ENCODE results near the gene GNA14. TPM values are rescaled to one million over a fixed set of nuclear protein-coding genes. Genes with fewer than 3 reads are reported as not detected.

GNA14 gene
- polyA plus RNA-seq, 1 donor from 2014 or later = 0.40 TPM

DNA sequence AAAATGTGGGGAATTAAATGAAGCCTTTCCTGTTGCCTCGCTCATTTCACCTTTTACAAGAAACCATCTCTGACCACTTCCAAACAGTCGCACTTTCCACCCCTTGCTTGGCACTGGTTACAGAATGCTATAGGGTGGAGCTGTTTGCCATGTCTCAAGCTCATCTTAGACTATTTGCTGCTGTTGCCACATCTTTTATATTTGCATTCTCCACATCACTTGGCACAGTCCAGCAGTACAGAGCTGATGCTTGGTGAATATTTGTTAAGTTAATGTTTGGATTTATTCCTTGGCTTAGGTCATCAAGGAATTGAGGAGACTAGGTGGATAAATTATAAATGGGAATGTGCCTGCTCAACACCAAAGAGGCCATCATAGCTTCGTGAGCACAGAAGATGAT is 53.2 kb downstream of the GNA14 start:
- H3K9me2 ChIP-seq (ENCODE audit: insufficient read depth, low read length) = no peaks in the 10 kb centered on the region
- no peaks in the 10 kb centered on the region for H3K9me3 ChIP-seq (ENCODE audit: low read length)
- no peaks in the 10 kb centered on the region for H3K79me2 ChIP-seq (replicated peaks; ENCODE audit: insufficient read depth, low read length)
- no peak overlapping the region for H3K4me2 ChIP-seq (ENCODE audit: low read length)
- no peaks in the 10 kb centered on the region for H4K20me1 ChIP-seq (ENCODE audit: insufficient read depth)
- no peak overlapping the region for H2AFZ ChIP-seq (ENCODE audit: low read depth, low read length)
- no peaks in the 10 kb centered on the region for H3K36me3 ChIP-seq (ENCODE audit: insufficient read depth, low read length)
- no peak overlapping the region for H3K9ac ChIP-seq (ENCODE audit: low read length)
- no peak overlapping the region for H3K4me3 ChIP-seq (ENCODE audit: low read length)
- H3K27ac ChIP-seq (ENCODE audit: low read length) = no peak overlapping the region
- TF ChIP-seq POLR2AphosphoS5 (IDR thresholded peaks at IDR 0.05) (no peak), MXI1 (conservative IDR thresholded peaks at IDR 0.05; ENCODE audit: poor library complexity, severe bottlenecking) (no peak), EZH2 (IDR thresholded peaks at IDR 0.05; ENCODE audit: borderline replicate concordance, insufficient read depth, low read length, poor library complexity, severe bottlenecking) (no peak), RAD21 (conservative IDR thresholded peaks at IDR 0.05) (no peak), EP300 (conservative IDR thresholded peaks at IDR 0.05; ENCODE audit: poor library complexity, severe bottlenecking) (no peak), TAF1 (IDR thresholded peaks at IDR 0.05; ENCODE audit: low read depth) (no peak), SMC3 (conservative IDR thresholded peaks at IDR 0.05; ENCODE audit: poor library complexity) (no peak)
- TF ChIP-seq, protein P1, sequence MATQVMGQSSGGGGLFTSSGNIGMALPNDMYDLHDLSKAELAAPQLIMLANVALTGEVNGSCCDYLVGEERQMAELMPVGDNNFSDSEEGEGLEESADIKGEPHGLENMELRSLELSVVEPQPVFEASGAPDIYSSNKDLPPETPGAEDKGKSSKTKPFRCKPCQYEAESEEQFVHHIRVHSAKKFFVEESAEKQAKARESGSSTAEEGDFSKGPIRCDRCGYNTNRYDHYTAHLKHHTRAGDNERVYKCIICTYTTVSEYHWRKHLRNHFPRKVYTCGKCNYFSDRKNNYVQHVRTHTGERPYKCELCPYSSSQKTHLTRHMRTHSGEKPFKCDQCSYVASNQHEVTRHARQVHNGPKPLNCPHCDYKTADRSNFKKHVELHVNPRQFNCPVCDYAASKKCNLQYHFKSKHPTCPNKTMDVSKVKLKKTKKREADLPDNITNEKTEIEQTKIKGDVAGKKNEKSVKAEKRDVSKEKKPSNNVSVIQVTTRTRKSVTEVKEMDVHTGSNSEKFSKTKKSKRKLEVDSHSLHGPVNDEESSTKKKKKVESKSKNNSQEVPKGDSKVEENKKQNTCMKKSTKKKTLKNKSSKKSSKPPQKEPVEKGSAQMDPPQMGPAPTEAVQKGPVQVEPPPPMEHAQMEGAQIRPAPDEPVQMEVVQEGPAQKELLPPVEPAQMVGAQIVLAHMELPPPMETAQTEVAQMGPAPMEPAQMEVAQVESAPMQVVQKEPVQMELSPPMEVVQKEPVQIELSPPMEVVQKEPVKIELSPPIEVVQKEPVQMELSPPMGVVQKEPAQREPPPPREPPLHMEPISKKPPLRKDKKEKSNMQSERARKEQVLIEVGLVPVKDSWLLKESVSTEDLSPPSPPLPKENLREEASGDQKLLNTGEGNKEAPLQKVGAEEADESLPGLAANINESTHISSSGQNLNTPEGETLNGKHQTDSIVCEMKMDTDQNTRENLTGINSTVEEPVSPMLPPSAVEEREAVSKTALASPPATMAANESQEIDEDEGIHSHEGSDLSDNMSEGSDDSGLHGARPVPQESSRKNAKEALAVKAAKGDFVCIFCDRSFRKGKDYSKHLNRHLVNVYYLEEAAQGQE (IDR thresholded peaks at IDR 0.05; ENCODE audit: borderline replicate concordance) = no peak
- TF ChIP-seq, protein P2, sequence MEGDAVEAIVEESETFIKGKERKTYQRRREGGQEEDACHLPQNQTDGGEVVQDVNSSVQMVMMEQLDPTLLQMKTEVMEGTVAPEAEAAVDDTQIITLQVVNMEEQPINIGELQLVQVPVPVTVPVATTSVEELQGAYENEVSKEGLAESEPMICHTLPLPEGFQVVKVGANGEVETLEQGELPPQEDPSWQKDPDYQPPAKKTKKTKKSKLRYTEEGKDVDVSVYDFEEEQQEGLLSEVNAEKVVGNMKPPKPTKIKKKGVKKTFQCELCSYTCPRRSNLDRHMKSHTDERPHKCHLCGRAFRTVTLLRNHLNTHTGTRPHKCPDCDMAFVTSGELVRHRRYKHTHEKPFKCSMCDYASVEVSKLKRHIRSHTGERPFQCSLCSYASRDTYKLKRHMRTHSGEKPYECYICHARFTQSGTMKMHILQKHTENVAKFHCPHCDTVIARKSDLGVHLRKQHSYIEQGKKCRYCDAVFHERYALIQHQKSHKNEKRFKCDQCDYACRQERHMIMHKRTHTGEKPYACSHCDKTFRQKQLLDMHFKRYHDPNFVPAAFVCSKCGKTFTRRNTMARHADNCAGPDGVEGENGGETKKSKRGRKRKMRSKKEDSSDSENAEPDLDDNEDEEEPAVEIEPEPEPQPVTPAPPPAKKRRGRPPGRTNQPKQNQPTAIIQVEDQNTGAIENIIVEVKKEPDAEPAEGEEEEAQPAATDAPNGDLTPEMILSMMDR (IDR thresholded peaks at IDR 0.05; ENCODE audit: poor library complexity, severe bottlenecking) = no peak
- H3K27me3 ChIP-seq (ENCODE audit: insufficient read depth, low read depth, low read length) = no peaks in the 10 kb centered on the region
- H3F3A ChIP-seq (ENCODE audit: insufficient read depth, low read length, poor library complexity, severe bottlenecking) = no peaks in the 10 kb centered on the region

DNA sequence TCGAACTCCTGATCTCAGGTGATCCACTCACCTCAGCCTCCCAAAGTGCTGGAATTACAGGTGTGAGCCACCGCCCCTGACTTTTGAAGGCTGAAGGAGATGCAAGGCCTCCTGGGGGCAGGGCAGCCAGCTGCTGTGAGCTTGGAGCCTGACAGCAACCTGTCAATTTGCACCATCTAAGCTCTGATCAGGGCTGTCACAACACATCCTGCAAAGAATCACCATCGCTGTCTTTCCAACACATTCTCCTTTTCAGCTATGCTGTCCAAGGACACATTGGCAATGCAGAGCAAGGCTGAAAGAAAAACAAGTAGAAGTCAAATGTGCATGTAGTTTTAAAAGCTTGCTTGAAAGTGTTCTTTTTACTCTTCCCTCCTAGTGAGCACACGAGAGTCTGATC is 54.6 kb downstream of the GNA14 start:
- Histone ChIP-seq H3K9ac (ENCODE audit: low read length) (no peak overlapping the region), H3K79me2 (replicated peaks; ENCODE audit: insufficient read depth, low read length) (no peaks in the 10 kb centered on the region), H3F3A (ENCODE audit: insufficient read depth, low read length, poor library complexity, severe bottlenecking) (no peaks in the 10 kb centered on the region), H2AFZ (ENCODE audit: low read depth, low read length) (no peak overlapping the region), H3K4me2 (ENCODE audit: low read length) (no peak overlapping the region), H3K9me3 (ENCODE audit: low read length) (no peaks in the 10 kb centered on the region), H3K27ac (ENCODE audit: low read length) (no peak overlapping the region), H4K20me1 (ENCODE audit: insufficient read depth) (no peaks in the 10 kb centered on the region), H3K36me3 (ENCODE audit: insufficient read depth, low read length) (no peaks in the 10 kb centered on the region), H3K4me3 (ENCODE audit: low read length) (no peak overlapping the region), H3K9me2 (ENCODE audit: insufficient read depth, low read length) (no peaks in the 10 kb centered on the region), H3K27me3 (ENCODE audit: insufficient read depth, low read depth, low read length) (no peaks in the 10 kb centered on the region)
- TF ChIP-seq TAF1 (IDR thresholded peaks at IDR 0.05; ENCODE audit: low read depth) = no peak
- TF ChIP-seq POLR2AphosphoS5 (IDR thresholded peaks at IDR 0.05) = peak; percentile 64
- TF ChIP-seq RAD21 (conservative IDR thresholded peaks at IDR 0.05) = no peak
- TF ChIP-seq EP300 (conservative IDR thresholded peaks at IDR 0.05; ENCODE audit: poor library complexity, severe bottlenecking) = peak; percentile 81
- TF ChIP-seq EZH2 (IDR thresholded peaks at IDR 0.05; ENCODE audit: borderline replicate concordance, insufficient read depth, low read length, poor library complexity, severe bottlenecking) = no peak
- TF ChIP-seq, protein P2 (IDR thresholded peaks at IDR 0.05; ENCODE audit: poor library complexity, severe bottlenecking) = no peak
- TF ChIP-seq MXI1 (conservative IDR thresholded peaks at IDR 0.05; ENCODE audit: poor library complexity, severe bottlenecking) = no peak
- TF ChIP-seq, protein P1 (IDR thresholded peaks at IDR 0.05; ENCODE audit: borderline replicate concordance) = no peak
